Measurements from ENCODE around the gene NFATC2.

DNA sequence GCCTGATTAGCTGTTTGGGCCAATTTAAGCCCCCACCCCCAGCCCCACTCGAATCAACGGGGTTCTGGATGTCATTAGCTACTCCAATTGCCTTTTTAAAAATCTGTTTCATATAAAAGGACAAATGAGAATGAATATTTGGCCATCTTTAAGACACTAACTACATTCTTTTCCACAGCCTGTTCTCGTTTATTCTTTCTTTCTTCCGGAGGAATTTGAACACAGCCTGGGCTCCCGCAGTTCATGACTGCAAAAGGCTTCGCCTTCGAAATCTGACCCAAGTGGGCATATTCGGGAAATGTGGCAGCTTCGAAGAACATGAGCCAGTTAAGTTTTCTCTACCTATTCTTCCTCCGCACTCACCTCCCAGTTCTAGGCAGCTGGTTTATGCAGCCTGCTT is 49.4 kb upstream of the NFATC2 start:
- TF ChIP-seq ELF4 (IDR thresholded peaks at IDR 0.05) (no peak), CTBP1 (IDR thresholded peaks at IDR 0.05; ENCODE audit: borderline replicate concordance) (no peak)
